Kidney epithelial cell (primary cell): ENCODE results near the gene NFE2L3. TPM values are rescaled to one million over a fixed set of nuclear protein-coding genes. Genes with fewer than 3 reads are reported as not detected.

Experiments
- DNase-seq: peaks from one replicate; pipeline ENCODE4 v3.0.0-alpha.2; 2010; ENCODE audit warnings: low read depth
- H3K27me3 ChIP-seq: 2 replicates; pipeline ENCODE4 v1.6.0; 2011; ENCODE audit warnings: low read length; ENCODE audit not compliant: control insufficient read depth, insufficient read depth
- H3K36me3 ChIP-seq: 2 replicates; pipeline ENCODE4 v1.5.1; 2011; ENCODE audit warnings: low read length; ENCODE audit not compliant: control insufficient read depth, insufficient read depth
- H3K4me3 ChIP-seq: 2 replicates; pipeline ENCODE4 v1.5.1; 2011; ENCODE audit warnings: low read depth, mild to moderate bottlenecking, control low read depth, low read length
- total RNA-seq: library from RNA; depleted of rRNA; stranded (reverse); fragments of >200 nt; gene quantifications from 2 replicates; pipeline ENCODE4 v1.2.3, GENCODE V29; 2015
- TF ChIP-seq, protein P1 (sequence below): IDR thresholded peaks from 2 replicates; pipeline ENCODE4 v1.5.1; 2011; ENCODE audit warnings: mild to moderate bottlenecking, moderate library complexity, low read length, control low read depth, inconsistent platforms; ENCODE audit not compliant: insufficient read depth, poor library complexity, severe bottlenecking

NFE2L3 gene
- total RNA-seq, 1 donor from 2014 or later: 53.8 TPM

- TF ChIP-seq, protein P1, sequence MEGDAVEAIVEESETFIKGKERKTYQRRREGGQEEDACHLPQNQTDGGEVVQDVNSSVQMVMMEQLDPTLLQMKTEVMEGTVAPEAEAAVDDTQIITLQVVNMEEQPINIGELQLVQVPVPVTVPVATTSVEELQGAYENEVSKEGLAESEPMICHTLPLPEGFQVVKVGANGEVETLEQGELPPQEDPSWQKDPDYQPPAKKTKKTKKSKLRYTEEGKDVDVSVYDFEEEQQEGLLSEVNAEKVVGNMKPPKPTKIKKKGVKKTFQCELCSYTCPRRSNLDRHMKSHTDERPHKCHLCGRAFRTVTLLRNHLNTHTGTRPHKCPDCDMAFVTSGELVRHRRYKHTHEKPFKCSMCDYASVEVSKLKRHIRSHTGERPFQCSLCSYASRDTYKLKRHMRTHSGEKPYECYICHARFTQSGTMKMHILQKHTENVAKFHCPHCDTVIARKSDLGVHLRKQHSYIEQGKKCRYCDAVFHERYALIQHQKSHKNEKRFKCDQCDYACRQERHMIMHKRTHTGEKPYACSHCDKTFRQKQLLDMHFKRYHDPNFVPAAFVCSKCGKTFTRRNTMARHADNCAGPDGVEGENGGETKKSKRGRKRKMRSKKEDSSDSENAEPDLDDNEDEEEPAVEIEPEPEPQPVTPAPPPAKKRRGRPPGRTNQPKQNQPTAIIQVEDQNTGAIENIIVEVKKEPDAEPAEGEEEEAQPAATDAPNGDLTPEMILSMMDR: no peak
- no peaks in the 10 kb centered on the region for H3K27me3 ChIP-seq
Observed at GRCh38 chr7:26178272-26178960, 26.4 kb downstream of the NFE2L3 start.

GRCh38 chr7:26179422-26179821, 27.4 kb downstream of the NFE2L3 start:
- TF ChIP-seq, protein P1: no peak
- Histone ChIP-seq H3K4me3 (no peak overlapping the region), H3K27me3 (no peaks in the 10 kb centered on the region), H3K36me3 (no peaks in the 10 kb centered on the region)
- DNase-seq: no peak

More at GRCh38 chr7:26178272-26178960, 26.4 kb downstream of the NFE2L3 start:
- H3K4me3 ChIP-seq: no peak overlapping the region
- no peak for DNase-seq
- H3K36me3 ChIP-seq: no peaks in the 10 kb centered on the region

- Histone ChIP-seq H3K36me3 (no peaks in the 10 kb centered on the region), H3K4me3 (no peak overlapping the region), H3K27me3 (no peaks in the 10 kb centered on the region)
- no peak for DNase-seq
- TF ChIP-seq, protein P1: no peak
Observed at GRCh38 chr7:26179826-26180497, 28.0 kb downstream of the NFE2L3 start.

DNA sequence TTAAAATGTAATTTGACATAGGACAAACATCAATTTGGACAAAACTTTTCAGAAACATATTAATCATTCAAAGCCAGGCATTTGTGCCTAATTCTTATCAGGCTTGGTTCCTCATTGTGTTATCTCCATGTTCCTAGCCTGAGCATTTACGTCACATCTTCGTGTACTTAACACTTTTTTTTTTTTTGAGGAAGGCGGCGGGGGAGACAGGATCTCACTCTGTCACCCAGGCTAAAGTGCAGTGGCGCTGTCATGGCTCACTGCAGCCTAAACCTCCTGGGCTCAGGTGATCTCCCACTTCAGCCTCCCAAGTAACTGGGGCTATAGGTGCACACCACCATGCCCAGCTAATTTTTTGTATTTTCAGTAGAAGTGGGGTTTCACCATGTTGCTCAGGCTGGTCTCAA, 28.8 kb downstream of the NFE2L3 start:
- TF ChIP-seq, protein P1: no peak
- Histone ChIP-seq H3K4me3 (no peak overlapping the region), H3K36me3 (no peaks in the 10 kb centered on the region), H3K27me3 (no peaks in the 10 kb centered on the region)
- no peak for DNase-seq

GRCh38 chr7:26181474-26182227, 29.7 kb downstream of the NFE2L3 start:
- Histone ChIP-seq H3K36me3 (no peaks in the 10 kb centered on the region), H3K4me3 (no peak overlapping the region), H3K27me3 (no peaks in the 10 kb centered on the region)
- DNase-seq: no peak
- TF ChIP-seq, protein P1: no peak
